Measurements from ENCODE around the gene HS6ST1. TPM values are rescaled to one million over a fixed set of nuclear protein-coding genes. Genes with fewer than 3 reads are reported as not detected.
"Not testable (repeated sequence)": the region's sequence is repeated elsewhere in the genome, so short reads cannot be mapped to it uniquely, and the experiment has no call there.

HS6ST1 gene
- total RNA-seq, 2 experiments from 2014 or later: 13.6 to 17.6 TPM

DNA sequence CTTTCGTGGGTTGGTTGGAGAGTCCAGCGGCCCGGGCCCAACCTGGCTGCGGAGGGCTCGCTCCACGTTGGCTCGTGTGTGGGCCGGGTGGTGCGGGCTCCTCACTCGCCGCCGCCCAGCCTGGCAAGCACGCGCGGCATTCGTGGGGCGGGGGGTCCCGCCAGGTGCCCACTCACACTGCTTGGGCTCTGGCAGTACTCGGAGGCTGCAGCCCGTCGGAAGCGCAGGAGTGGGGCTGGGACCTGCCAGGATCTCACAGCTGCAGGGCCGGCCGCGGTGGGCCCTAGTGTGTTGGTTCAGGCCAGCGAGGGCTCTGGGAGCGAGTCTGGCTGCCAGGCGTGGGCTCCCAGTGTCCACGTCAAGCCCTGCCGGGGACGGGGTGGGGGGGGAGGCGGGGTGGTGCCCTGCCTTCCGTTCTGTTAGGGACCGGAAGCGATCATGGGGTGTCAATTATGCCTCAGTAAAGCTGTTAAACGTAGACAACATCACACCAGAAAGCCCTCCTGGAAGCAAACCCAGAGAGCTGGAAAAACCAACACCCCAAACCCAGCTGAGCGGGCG is 1.0 kb upstream of the HS6ST1 start:
- intact Hi-C loops (cut with micrococcal nuclease; ENCODE audit: unreplicated experiment): loop anchor here (5.0 kb wide), 2 partner anchors 257 to 1528 kb away; no protein-coding TSS in a partner anchor
- CTCF ChIA-PET (ENCODE audit: unreplicated experiment): no interaction called here
- Histone ChIP-seq H3K27ac (ENCODE audit: low read depth, low read length, poor library complexity, severe bottlenecking) (no peak overlapping the region), H4K20me1 (ENCODE audit: insufficient read depth, low read length) (peaks cover 17% of the 10 kb centered on the region; the same call in 1 of the 2 replicates), H2AFZ (ENCODE audit: low read length) (no peak overlapping the region), H3K9me2 (ENCODE audit: insufficient read depth, low read length) (no peaks in the 10 kb centered on the region), H3K9me3 (ENCODE audit: low read length) (no peaks in the 10 kb centered on the region), H3K4me1 (ENCODE audit: insufficient read depth, low read length, poor library complexity, severe bottlenecking) (peaks cover 16% of the 10 kb centered on the region), H3K79me2 (ENCODE audit: insufficient read depth, low read depth, low read length) (no peaks in the 10 kb centered on the region; the same call in 1 of the 2 replicates), H3K4me2 (ENCODE audit: low read length) (no peak overlapping the region), H3K4me3 (ENCODE audit: low read depth, low read length, poor library complexity, severe bottlenecking) (no peak overlapping the region), H3K36me3 (ENCODE audit: insufficient read depth, low read length) (no peaks in the 10 kb centered on the region)
- DNase-seq (ENCODE audit: low spot score): no peak
- BruUV-seq (replicated peaks): no TSS peak
- POLR2A ChIA-PET: no interaction called here
- TF ChIP-seq, protein P1, sequence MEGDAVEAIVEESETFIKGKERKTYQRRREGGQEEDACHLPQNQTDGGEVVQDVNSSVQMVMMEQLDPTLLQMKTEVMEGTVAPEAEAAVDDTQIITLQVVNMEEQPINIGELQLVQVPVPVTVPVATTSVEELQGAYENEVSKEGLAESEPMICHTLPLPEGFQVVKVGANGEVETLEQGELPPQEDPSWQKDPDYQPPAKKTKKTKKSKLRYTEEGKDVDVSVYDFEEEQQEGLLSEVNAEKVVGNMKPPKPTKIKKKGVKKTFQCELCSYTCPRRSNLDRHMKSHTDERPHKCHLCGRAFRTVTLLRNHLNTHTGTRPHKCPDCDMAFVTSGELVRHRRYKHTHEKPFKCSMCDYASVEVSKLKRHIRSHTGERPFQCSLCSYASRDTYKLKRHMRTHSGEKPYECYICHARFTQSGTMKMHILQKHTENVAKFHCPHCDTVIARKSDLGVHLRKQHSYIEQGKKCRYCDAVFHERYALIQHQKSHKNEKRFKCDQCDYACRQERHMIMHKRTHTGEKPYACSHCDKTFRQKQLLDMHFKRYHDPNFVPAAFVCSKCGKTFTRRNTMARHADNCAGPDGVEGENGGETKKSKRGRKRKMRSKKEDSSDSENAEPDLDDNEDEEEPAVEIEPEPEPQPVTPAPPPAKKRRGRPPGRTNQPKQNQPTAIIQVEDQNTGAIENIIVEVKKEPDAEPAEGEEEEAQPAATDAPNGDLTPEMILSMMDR (conservative IDR thresholded peaks at IDR 0.05; ENCODE audit: low read length): no peak
- no peak for TF ChIP-seq EZH2phosphoT487 (IDR thresholded peaks at IDR 0.05; ENCODE audit: borderline replicate concordance, low read depth, low read length)

DNA sequence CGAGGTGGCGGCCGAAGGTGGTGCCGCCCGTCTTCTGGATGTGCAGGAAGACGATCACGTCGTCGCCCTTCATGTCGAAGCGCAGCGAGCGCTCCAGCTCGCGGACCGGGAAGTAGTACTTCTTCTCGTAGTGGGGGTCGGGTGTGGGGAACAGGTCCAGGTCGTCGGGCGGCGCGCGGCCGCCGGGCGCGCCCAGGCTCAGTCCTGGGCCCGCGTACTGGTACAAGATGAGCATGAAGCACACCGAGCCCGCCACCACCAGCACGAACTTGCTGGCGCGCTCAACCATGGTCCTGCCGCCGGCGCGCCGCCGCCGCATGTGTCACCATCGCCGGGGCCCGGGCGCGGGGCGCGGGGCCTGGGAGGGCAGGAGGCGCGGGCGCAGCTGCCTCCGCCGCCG is 423 bp downstream of the HS6ST1 start:
- H3K4me1 ChIP-seq (ENCODE audit: insufficient read depth, low read length, poor library complexity, severe bottlenecking): peaks cover 16% of the 10 kb centered on the region
- H3K9me3 ChIP-seq (ENCODE audit: low read length); POLR2A ChIA-PET; H3K9me2 ChIP-seq (ENCODE audit: insufficient read depth, low read length); BruUV-seq (replicated peaks); H3K36me3 ChIP-seq (ENCODE audit: insufficient read depth, low read length); H3K27ac ChIP-seq (ENCODE audit: low read depth, low read length, poor library complexity, severe bottlenecking); CTCF ChIA-PET (ENCODE audit: unreplicated experiment); H3K79me2 ChIP-seq (ENCODE audit: insufficient read depth, low read depth, low read length); H2AFZ ChIP-seq (ENCODE audit: low read length): not testable (repeated sequence)
- peak overlapping the region; percentile 71 for H3K4me3 ChIP-seq (ENCODE audit: low read depth, low read length, poor library complexity, severe bottlenecking)
- DNase-seq (ENCODE audit: low spot score): peak; percentile 40
- H4K20me1 ChIP-seq (ENCODE audit: insufficient read depth, low read length): peaks cover 25% of the 10 kb centered on the region; the same call in 1 of the 2 replicates
- intact Hi-C loops (cut with micrococcal nuclease; ENCODE audit: unreplicated experiment): loop anchor here (5.0 kb wide), 1 partner anchor 256 kb away; no protein-coding TSS in a partner anchor
- H3K4me2 ChIP-seq (ENCODE audit: low read length): peak overlapping the region; percentile 98

DNA sequence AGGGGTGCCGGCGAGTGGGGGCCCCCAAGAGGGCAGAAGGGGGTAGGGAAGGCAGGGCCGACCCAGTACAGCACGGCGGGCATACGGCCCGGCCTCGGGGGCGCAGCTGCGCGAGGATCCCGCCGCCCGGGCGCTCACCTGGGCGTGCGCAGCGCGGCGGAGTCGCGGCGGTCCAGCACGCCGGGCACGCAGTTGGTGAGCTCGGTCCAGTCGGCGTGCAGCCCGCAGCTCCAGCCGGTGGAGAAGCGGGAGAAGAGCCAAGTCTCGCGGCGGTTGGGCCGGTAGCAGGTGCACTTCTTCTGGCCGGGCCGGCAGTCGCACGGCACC is 806 bp downstream of the HS6ST1 start:
- H3K9me3 ChIP-seq (ENCODE audit: low read length); CTCF ChIA-PET (ENCODE audit: unreplicated experiment); H3K36me3 ChIP-seq (ENCODE audit: insufficient read depth, low read length); H3K79me2 ChIP-seq (ENCODE audit: insufficient read depth, low read depth, low read length); BruUV-seq (replicated peaks); DNase-seq (ENCODE audit: low spot score); H2AFZ ChIP-seq (ENCODE audit: low read length); H3K9me2 ChIP-seq (ENCODE audit: insufficient read depth, low read length): not testable (repeated sequence)
- Histone ChIP-seq H3K4me1 (ENCODE audit: insufficient read depth, low read length, poor library complexity, severe bottlenecking) (peaks cover 16% of the 10 kb centered on the region), H3K27ac (ENCODE audit: low read depth, low read length, poor library complexity, severe bottlenecking) (peak overlapping the region; percentile 4), H3K4me3 (ENCODE audit: low read depth, low read length, poor library complexity, severe bottlenecking) (peak overlapping the region; percentile 71), H4K20me1 (ENCODE audit: insufficient read depth, low read length) (peaks cover 28% of the 10 kb centered on the region; the same call in 1 of the 2 replicates), H3K4me2 (ENCODE audit: low read length) (peak overlapping the region; percentile 98)
- POLR2A ChIA-PET: interaction anchor here (0.8 kb wide), 1 partner anchor 11 kb away, joined by 3 read pairs; no protein-coding TSS in a partner anchor
- intact Hi-C loops (cut with micrococcal nuclease; ENCODE audit: unreplicated experiment): loop anchor here (5.0 kb wide), 1 partner anchor 256 kb away; no protein-coding TSS in a partner anchor
